Mucosa of stomach (tissue), 1 donor: ENCODE measurements around the gene TYMS.

Experiments used
- H3K27me3 ChIP-seq: one replicate; pipeline ENCODE4 v1.7.0; 2013; ENCODE audit warnings: mild to moderate bottlenecking, low read length; ENCODE audit not compliant: control insufficient read depth, insufficient read depth
- H3K36me3 ChIP-seq: one replicate; pipeline ENCODE4 v1.7.0; 2013; ENCODE audit warnings: low read length; ENCODE audit not compliant: control insufficient read depth, insufficient read depth
- H3K4me1 ChIP-seq: one replicate; pipeline ENCODE4 v1.7.0; 2013; ENCODE audit warnings: mild to moderate bottlenecking, low read length; ENCODE audit not compliant: control insufficient read depth, insufficient read depth
- H3K4me3 ChIP-seq: one replicate; pipeline ENCODE4 v1.7.0; 2013; ENCODE audit warnings: low read length
- H3K9ac ChIP-seq: one replicate; pipeline ENCODE4 v1.7.0; 2013; ENCODE audit warnings: mild to moderate bottlenecking, low read length, moderate library complexity
- H3K9me3 ChIP-seq: one replicate; pipeline ENCODE4 v1.7.0; 2013; ENCODE audit warnings: mild to moderate bottlenecking, low read length, moderate library complexity; ENCODE audit not compliant: control insufficient read depth
- donor health status: Pancreatic carcinoma.

TYMS gene

GRCh38 chr18:670522-670921, 13.1 kb downstream of the TYMS start:
- no peaks in the 10 kb centered on the region for H3K9me3 ChIP-seq
- H3K27me3 ChIP-seq: no peaks in the 10 kb centered on the region
- no peaks in the 10 kb centered on the region for H3K4me1 ChIP-seq
- H3K9ac ChIP-seq: no peak overlapping the region
- no peak overlapping the region for H3K4me3 ChIP-seq
- no peaks in the 10 kb centered on the region for H3K36me3 ChIP-seq

GRCh38 chr18:671405-671804, 14.0 kb downstream of the TYMS start:
- Histone ChIP-seq H3K9ac (no peak overlapping the region), H3K9me3 (no peaks in the 10 kb centered on the region), H3K4me3 (no peak overlapping the region), H3K27me3 (no peaks in the 10 kb centered on the region), H3K36me3 (no peaks in the 10 kb centered on the region), H3K4me1 (no peaks in the 10 kb centered on the region)

- no peaks in the 10 kb centered on the region for H3K36me3 ChIP-seq
- no peaks in the 10 kb centered on the region for H3K27me3 ChIP-seq
- H3K9me3 ChIP-seq: no peaks in the 10 kb centered on the region
- H3K4me3 ChIP-seq: no peak overlapping the region
- no peak overlapping the region for H3K9ac ChIP-seq
- no peaks in the 10 kb centered on the region for H3K4me1 ChIP-seq
Measured at GRCh38 chr18:673317-673716, 15.9 kb downstream of the TYMS start.

GRCh38 chr18:673769-674168, 16.3 kb downstream of the TYMS start:
- no peaks in the 10 kb centered on the region for H3K4me1 ChIP-seq

GRCh38 chr18:675307-675706, 17.9 kb downstream of the TYMS start:
- Histone ChIP-seq H3K36me3 (no peaks in the 10 kb centered on the region), H3K9me3 (no peaks in the 10 kb centered on the region), H3K9ac (no peak overlapping the region), H3K4me3 (no peak overlapping the region), H3K4me1 (no peaks in the 10 kb centered on the region), H3K27me3 (no peaks in the 10 kb centered on the region)

More at GRCh38 chr18:673769-674168, 16.3 kb downstream of the TYMS start:
- no peaks in the 10 kb centered on the region for H3K36me3 ChIP-seq
- no peaks in the 10 kb centered on the region for H3K9me3 ChIP-seq
- no peak overlapping the region for H3K4me3 ChIP-seq
- H3K27me3 ChIP-seq: no peaks in the 10 kb centered on the region
- no peak overlapping the region for H3K9ac ChIP-seq

GRCh38 chr18:676069-676468, 18.6 kb downstream of the TYMS start:
- H3K9ac ChIP-seq: no peak overlapping the region
- H3K36me3 ChIP-seq: no peaks in the 10 kb centered on the region
- H3K27me3 ChIP-seq: no peaks in the 10 kb centered on the region
- no peak overlapping the region for H3K4me3 ChIP-seq
- no peaks in the 10 kb centered on the region for H3K4me1 ChIP-seq
- no peaks in the 10 kb centered on the region for H3K9me3 ChIP-seq

- Histone ChIP-seq H3K36me3 (peaks cover 3% of the 10 kb centered on the region), H3K27me3 (no peaks in the 10 kb centered on the region), H3K4me1 (no peaks in the 10 kb centered on the region), H3K9ac (no peak overlapping the region), H3K9me3 (no peaks in the 10 kb centered on the region), H3K4me3 (no peak overlapping the region)
Measured at GRCh38 chr18:676736-677135, 19.3 kb downstream of the TYMS start.

- no peaks in the 10 kb centered on the region for H3K27me3 ChIP-seq
- no peak overlapping the region for H3K9ac ChIP-seq
- no peaks in the 10 kb centered on the region for H3K4me1 ChIP-seq
- H3K4me3 ChIP-seq: no peak overlapping the region
- H3K9me3 ChIP-seq: no peaks in the 10 kb centered on the region
- H3K36me3 ChIP-seq: peaks cover 7% of the 10 kb centered on the region
Measured at GRCh38 chr18:677145-677544, 19.7 kb downstream of the TYMS start.

GRCh38 chr18:677951-678381, 20.5 kb downstream of the TYMS start:
- H3K9me3 ChIP-seq: no peaks in the 10 kb centered on the region
- H3K4me3 ChIP-seq: no peak overlapping the region
- peaks cover under 1% of the 10 kb centered on the region for H3K4me1 ChIP-seq
- no peak overlapping the region for H3K9ac ChIP-seq
- H3K27me3 ChIP-seq: no peaks in the 10 kb centered on the region
- H3K36me3 ChIP-seq: peaks cover 8% of the 10 kb centered on the region

GRCh38 chr18:678482-679182, 21.2 kb downstream of the TYMS start:
- no peak overlapping the region for H3K9ac ChIP-seq
- H3K9me3 ChIP-seq: no peaks in the 10 kb centered on the region
- peaks cover 7% of the 10 kb centered on the region for H3K4me1 ChIP-seq
- H3K36me3 ChIP-seq: peaks cover 8% of the 10 kb centered on the region
- H3K4me3 ChIP-seq: no peak overlapping the region
- H3K27me3 ChIP-seq: no peaks in the 10 kb centered on the region

- no peaks in the 10 kb centered on the region for H3K9me3 ChIP-seq
- peaks cover 8% of the 10 kb centered on the region for H3K36me3 ChIP-seq
- no peak overlapping the region for H3K4me3 ChIP-seq
- H3K9ac ChIP-seq: no peak overlapping the region
- peaks cover 12% of the 10 kb centered on the region for H3K4me1 ChIP-seq
- no peaks in the 10 kb centered on the region for H3K27me3 ChIP-seq
Measured at GRCh38 chr18:679516-679915, 22.1 kb downstream of the TYMS start.

GRCh38 chr18:680392-680791, 22.9 kb downstream of the TYMS start:
- Histone ChIP-seq H3K4me1 (peaks cover 12% of the 10 kb centered on the region), H3K36me3 (peaks cover 8% of the 10 kb centered on the region), H3K27me3 (no peaks in the 10 kb centered on the region), H3K4me3 (no peak overlapping the region), H3K9me3 (no peaks in the 10 kb centered on the region), H3K9ac (no peak overlapping the region)

GRCh38 chr18:681985-682384, 24.5 kb downstream of the TYMS start:
- Histone ChIP-seq H3K9ac (no peak overlapping the region), H3K27me3 (no peaks in the 10 kb centered on the region), H3K4me1 (peaks cover 12% of the 10 kb centered on the region), H3K36me3 (peaks cover 8% of the 10 kb centered on the region), H3K9me3 (no peaks in the 10 kb centered on the region), H3K4me3 (no peak overlapping the region)
